Measurements from ENCODE around the gene CEP162. TPM values are rescaled to one million over a fixed set of nuclear protein-coding genes. Genes with fewer than 3 reads are reported as not detected.

CEP162 gene
- total RNA-seq, 1 experiment from 2014 or later, result 2.4 TPM

DNA sequence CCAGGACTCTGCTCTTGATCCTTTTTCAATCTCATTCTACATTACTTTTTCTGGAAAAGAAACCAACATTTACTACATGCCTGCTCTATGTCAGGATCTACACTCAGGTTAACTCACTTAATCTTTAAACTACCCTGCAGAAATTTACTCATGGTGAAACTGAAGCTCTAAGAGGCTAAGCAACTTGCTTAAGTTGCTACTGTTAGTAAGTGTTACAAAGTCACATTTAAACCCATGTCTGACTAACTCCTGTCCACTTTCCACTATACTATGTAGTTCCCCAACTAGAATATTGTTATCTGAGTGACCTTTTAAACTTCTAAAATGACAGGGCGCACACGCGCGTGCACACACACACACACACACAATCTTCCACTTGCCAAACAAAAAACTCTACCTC, 5.0 kb downstream of the CEP162 start:
- CTCF ChIA-PET, result interaction anchor here (0.5 to 1.3 kb wide), 8 partner anchors 8 to 1000 kb away, joined by 3 to 6 read pairs (median 4); no protein-coding TSS in a partner anchor
- Mint-ChIP-seq H3K9me3 (ENCODE audit: unreplicated experiment) (no peaks in the 10 kb centered on the region), H3K4me1 (ENCODE audit: insufficient read depth, unreplicated experiment) (peaks cover 6% of the 10 kb centered on the region), H3K27me3 (ENCODE audit: insufficient read depth, unreplicated experiment) (no peaks in the 10 kb centered on the region), H3K4me3 (ENCODE audit: unreplicated experiment) (no peak overlapping the region), H3K27ac (ENCODE audit: low read depth, unreplicated experiment) (no peak overlapping the region), H3K36me3 (ENCODE audit: insufficient read depth, unreplicated experiment) (peaks cover 5% of the 10 kb centered on the region)
- TF ChIP-seq CTCF (IDR thresholded peaks at IDR 0.05; ENCODE audit: unreplicated experiment), result no peak
- intact Hi-C loops (cut with micrococcal nuclease), result no loop called here
- POLR2A ChIA-PET, result no interaction called here
- no peak for DNase-seq (ENCODE audit: unreplicated experiment)
- BruUV-seq (replicated peaks), result no TSS peak

GRCh38 chr6:84220809-84221409, 6.5 kb downstream of the CEP162 start:
- BruUV-seq (replicated peaks), result no TSS peak
- DNase-seq (ENCODE audit: unreplicated experiment), result peak; percentile 38
- no peaks in the 10 kb centered on the region for H3K27me3 Mint-ChIP-seq (ENCODE audit: insufficient read depth, unreplicated experiment)
- POLR2A ChIA-PET, result no interaction called here
- no peak overlapping the region for H3K27ac Mint-ChIP-seq (ENCODE audit: low read depth, unreplicated experiment)
- TF ChIP-seq CTCF (IDR thresholded peaks at IDR 0.05; ENCODE audit: unreplicated experiment), result peak; percentile 60
- H3K9me3 Mint-ChIP-seq (ENCODE audit: unreplicated experiment), result no peaks in the 10 kb centered on the region
- H3K4me1 Mint-ChIP-seq (ENCODE audit: insufficient read depth, unreplicated experiment), result peaks cover 4% of the 10 kb centered on the region
- intact Hi-C loops (cut with micrococcal nuclease), result loop anchor here (1.0 kb wide), 2 partner anchors 337 to 606 kb away; no protein-coding TSS in a partner anchor
- H3K4me3 Mint-ChIP-seq (ENCODE audit: unreplicated experiment), result no peak overlapping the region
- peaks cover 5% of the 10 kb centered on the region for H3K36me3 Mint-ChIP-seq (ENCODE audit: insufficient read depth, unreplicated experiment)
- CTCF ChIA-PET, result interaction anchor here (0.6 to 5.7 kb wide), 17 partner anchors 12 to 1102 kb away, joined by 3 to 26 read pairs (median 4); no protein-coding TSS in a partner anchor

- intact Hi-C loops (cut with micrococcal nuclease), result no loop called here
- H3K36me3 Mint-ChIP-seq (ENCODE audit: insufficient read depth, unreplicated experiment), result peaks cover 14% of the 10 kb centered on the region
- CTCF ChIA-PET, result interaction anchor here (0.7 to 5.7 kb wide), 3 partner anchors 9 to 332 kb away, joined by 3 to 26 read pairs (median 6); partner anchors contain the start of gene CEP162
- BruUV-seq (replicated peaks), result no TSS peak
- no peak for DNase-seq (ENCODE audit: unreplicated experiment)
- H3K27me3 Mint-ChIP-seq (ENCODE audit: insufficient read depth, unreplicated experiment), result no peaks in the 10 kb centered on the region
- no peak for TF ChIP-seq CTCF (IDR thresholded peaks at IDR 0.05; ENCODE audit: unreplicated experiment)
- no peak overlapping the region for H3K27ac Mint-ChIP-seq (ENCODE audit: low read depth, unreplicated experiment)
- H3K4me3 Mint-ChIP-seq (ENCODE audit: unreplicated experiment), result no peak overlapping the region
- no peaks in the 10 kb centered on the region for H3K9me3 Mint-ChIP-seq (ENCODE audit: unreplicated experiment)
- no peaks in the 10 kb centered on the region for H3K4me1 Mint-ChIP-seq (ENCODE audit: insufficient read depth, unreplicated experiment)
- POLR2A ChIA-PET, result no interaction called here
Measured at GRCh38 chr6:84218091-84218490, 9.4 kb downstream of the CEP162 start.

DNA sequence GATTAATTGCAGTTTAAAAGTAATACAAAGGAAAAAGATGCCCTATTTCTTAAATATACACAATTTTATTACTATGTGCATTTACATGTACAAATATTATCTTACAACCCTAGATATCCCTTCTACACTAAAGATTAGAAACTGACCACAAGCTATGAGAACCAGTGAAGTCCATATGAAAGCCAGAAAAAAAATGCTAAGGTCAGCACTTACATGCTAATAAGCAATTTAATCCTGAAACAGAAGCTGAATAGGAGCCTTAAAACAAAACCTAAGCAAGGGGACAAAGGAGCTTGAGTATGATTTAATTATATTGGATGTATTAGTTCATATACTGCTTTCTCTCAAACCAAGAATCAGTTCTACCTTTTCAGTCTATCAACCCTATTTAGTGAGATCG, 14.2 kb downstream of the CEP162 start:
- Mint-ChIP-seq H3K27me3 (ENCODE audit: insufficient read depth, unreplicated experiment) (no peaks in the 10 kb centered on the region), H3K36me3 (ENCODE audit: insufficient read depth, unreplicated experiment) (peaks cover 18% of the 10 kb centered on the region), H3K4me3 (ENCODE audit: unreplicated experiment) (no peak overlapping the region), H3K4me1 (ENCODE audit: insufficient read depth, unreplicated experiment) (no peaks in the 10 kb centered on the region), H3K27ac (ENCODE audit: low read depth, unreplicated experiment) (no peak overlapping the region), H3K9me3 (ENCODE audit: unreplicated experiment) (no peaks in the 10 kb centered on the region)
- ChIA-PET CTCF (interaction anchor here (0.8 to 1.2 kb wide), 2 partner anchors 13 to 195 kb away, joined by 3 to 4 read pairs; no protein-coding TSS in a partner anchor), POLR2A (no interaction called here)
- DNase-seq (ENCODE audit: unreplicated experiment), result no peak
- intact Hi-C loops (cut with micrococcal nuclease), result no loop called here
- BruUV-seq (replicated peaks), result no TSS peak
- no peak for TF ChIP-seq CTCF (IDR thresholded peaks at IDR 0.05; ENCODE audit: unreplicated experiment)

Data from MCF 10A (cell line).